HPDE6-E6E7 (cell line): Measurements from ENCODE around the gene FXYD4.
"Not testable (repeated sequence)": the region's sequence is repeated elsewhere in the genome, so short reads cannot be mapped to it uniquely, and the experiment has no call there.

Source experiments
- DNase-seq: peaks from one replicate; pipeline ENCODE4 v3.0.0; 2011; ENCODE audit warnings: missing footprints; ENCODE audit errors: extremely low spot score

Gene FXYD4

GRCh38 chr10:43419997-43420368, 48.5 kb downstream of the FXYD4 start:
- no peak for DNase-seq

- no peak for DNase-seq
Observed at GRCh38 chr10:43420369-43421200, 49.1 kb downstream of the FXYD4 start.

GRCh38 chr10:43421201-43421507, 49.7 kb downstream of the FXYD4 start:
- no peak for DNase-seq

- DNase-seq, result no peak
Observed at GRCh38 chr10:43421519-43421918, 50.1 kb downstream of the FXYD4 start.

- DNase-seq, result not testable (repeated sequence)
Observed at GRCh38 chr10:43421944-43422343, 50.5 kb downstream of the FXYD4 start.

- no peak for DNase-seq
Observed at GRCh38 chr10:43424416-43424815, 53.0 kb downstream of the FXYD4 start.
